GM11168 (cell line): ENCODE data around the gene TUBG2.

Source experiments
- in situ Hi-C: fragments of 300-500 bp; cut with MboI; formaldehyde crosslinking; loops from one replicate; pipeline ENCODE4 v1.12.0; 2022; ENCODE audit warnings: low sequenced_read_pairs; ENCODE audit not compliant: unreplicated experiment

TUBG2 gene

DNA sequence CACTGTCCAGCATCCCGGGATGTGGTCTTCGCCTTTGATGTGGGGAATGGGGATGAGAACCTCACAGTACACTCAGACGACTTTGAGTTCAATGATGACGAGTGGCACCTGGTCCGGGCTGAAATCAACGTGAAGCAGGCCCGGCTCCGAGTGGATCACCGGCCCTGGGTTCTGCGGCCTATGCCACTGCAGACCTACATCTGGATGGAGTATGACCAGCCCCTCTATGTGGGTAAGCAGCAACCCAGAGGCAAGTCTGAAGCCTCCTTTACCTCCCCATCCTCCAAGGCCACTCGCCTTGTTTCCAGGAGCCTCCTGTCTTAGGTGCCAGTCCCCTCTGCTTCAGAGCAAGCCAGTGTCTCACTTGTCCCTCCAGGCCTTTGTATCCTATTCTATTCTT, 33.4 kb downstream of the TUBG2 start:
- in situ Hi-C loops = no loop called here

GRCh38 chr17:42694524-42694923, 35.4 kb downstream of the TUBG2 start:
- in situ Hi-C loops = no loop called here

DNA sequence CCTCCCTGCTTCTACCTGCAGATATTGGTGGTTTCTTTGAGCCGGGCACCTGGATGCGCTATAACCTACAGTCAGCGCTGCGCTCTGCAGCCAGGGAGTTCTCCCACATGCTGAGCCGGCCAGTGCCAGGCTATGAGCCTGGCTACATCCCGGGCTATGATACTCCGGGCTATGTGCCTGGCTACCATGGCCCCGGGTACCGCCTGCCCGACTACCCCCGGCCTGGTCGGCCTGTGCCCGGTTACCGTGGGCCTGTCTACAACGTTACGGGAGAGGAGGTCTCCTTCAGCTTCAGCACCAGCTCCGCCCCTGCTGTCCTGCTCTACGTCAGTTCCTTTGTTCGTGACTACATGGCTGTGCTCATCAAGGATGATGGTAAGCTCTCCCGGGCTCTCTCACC, 36.4 kb downstream of the TUBG2 start:
- in situ Hi-C loops = no loop called here

DNA sequence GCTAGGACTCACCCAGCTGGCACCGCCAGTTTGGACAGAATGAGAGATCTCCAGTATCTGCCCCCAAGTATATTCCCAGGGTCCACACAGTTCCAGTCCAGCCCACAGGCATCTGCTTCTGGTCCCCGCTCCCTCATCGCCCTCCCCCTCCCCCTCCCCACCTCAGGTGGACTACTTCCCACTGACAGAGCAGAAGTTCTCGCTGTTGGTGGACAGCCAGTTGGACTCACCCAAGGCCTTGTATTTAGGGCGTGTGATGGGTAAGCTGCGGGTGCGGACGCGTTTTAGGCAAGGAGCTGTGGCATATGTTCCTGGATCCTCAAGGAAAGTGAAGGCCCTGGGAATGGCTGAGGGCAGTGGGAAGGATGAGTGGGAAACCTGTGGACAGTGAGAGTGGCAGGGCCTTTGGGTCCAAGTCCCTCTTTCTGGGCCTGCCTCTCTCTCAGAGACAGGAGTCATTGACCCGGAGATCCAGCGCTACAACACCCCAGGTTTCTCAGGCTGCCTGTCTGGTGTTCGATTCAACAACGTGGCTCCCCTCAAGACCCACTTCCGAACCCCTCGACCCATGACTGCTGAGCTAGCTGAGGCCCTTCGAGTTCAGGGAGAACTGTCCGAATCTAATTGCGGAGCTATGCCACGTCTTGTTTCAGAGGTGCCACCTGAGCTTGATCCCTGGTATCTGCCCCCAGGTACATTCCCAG, 38.2 kb downstream of the TUBG2 start:
- in situ Hi-C loops = no loop called here

DNA sequence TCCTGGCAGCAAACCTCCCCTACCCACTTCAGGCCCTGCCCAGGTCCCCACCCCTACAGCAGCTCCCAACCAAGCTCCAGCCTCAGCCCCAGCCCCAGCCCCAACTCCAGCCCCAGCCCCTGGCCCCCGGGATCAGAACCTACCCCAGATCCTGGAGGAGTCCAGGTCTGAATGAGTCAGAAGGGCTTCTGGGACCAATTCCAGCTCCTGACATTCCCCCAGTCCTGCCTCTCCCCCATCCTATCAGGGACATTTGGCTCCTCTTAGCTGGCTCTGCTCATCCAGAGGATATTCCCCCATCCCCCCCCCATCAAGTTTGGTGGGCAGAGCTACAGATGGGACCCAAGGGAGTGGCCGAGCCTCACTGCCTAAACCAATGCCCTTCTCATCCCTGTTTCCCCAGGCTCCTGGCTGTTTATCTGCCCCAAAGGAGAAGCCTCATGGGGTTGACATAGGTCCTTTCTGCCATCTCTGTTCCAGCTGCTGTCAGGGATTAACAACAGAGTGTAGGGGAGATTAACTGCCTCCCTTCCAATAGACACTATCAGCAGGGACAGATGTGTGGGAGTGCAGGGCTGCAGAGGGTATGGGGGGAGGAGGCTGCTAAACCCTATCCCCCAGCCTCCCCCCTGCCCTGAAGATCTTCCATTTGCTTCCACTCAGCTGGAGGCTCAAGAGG, 39.8 kb downstream of the TUBG2 start:
- in situ Hi-C loops = no loop called here

- in situ Hi-C loops = no loop called here
Observed at GRCh38 chr17:42699415-42699740, 40.3 kb downstream of the TUBG2 start.

- in situ Hi-C loops = no loop called here
Observed at GRCh38 chr17:42700586-42701289, 41.7 kb downstream of the TUBG2 start.

- in situ Hi-C loops = no loop called here
Observed at GRCh38 chr17:42702446-42702845, 43.4 kb downstream of the TUBG2 start.

DNA sequence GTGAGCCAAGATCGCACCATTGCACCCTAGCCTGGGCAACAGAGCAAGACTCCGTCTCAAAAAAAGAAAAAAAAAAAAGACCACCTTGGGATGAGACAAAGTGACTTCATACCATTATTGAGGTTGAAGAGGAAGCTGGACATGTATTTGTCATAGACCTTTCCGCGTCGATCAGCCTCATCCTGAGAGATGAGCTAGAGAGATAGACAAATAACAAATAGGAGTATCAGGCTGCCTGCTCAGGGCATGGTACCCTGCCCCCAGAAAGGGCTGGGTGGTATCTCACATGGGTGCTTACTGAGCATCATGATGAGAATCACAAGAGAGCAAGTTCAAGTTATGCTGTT, 45.4 kb downstream of the TUBG2 start:
- in situ Hi-C loops = no loop called here

DNA sequence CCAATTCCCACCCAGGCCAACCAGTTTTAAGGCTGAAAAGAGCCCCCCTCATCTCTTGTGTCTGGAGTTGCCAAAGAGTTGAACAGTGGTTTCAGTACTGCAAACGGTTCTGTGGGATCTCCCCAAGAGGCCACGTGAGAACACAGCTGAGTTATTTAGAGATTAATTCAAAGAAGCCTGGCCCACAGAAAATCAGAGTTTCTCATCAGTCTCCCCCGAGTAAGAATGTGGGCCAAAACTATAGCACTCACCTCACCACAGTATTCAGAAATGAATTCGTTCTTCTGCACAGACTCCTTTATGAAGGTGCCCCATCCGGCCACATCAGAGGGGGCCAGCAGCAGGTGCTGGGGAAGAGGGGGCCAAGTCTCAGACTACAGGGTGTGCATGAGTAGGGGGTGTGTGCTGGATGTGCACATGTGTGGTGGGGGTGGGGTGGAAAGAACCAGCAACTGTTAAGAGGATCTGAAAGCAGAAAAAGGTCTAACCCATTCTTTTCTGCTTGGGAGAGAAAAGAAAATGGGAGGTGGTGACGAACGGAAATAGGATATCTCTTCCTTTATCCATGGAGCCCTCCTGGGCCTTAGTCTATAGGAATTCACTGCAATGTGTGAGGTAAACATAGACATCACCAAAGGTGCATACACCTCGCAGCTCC, 45.9 kb downstream of the TUBG2 start:
- in situ Hi-C loops = no loop called here

DNA sequence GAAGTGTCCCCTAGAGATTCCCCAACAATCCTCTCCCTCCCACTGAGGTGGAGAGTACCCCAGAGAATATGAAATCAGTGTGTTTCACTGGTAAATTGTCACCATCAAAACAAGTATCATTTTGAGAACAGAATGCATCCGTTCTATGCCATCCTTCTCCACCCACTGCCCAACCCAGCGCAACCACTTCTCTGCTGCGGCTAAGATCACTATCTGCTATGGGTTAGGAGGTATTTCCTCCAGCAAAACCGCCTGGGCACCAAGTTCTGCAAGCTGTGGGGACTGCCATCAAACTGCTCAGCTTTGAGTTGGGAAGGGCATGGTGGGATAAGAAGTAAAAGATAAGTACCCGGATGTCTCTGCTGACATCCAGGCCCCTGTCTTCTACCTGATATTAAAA, 47.6 kb downstream of the TUBG2 start:
- in situ Hi-C loops = no loop called here

GRCh38 chr17:42708588-42708987, 49.5 kb downstream of the TUBG2 start:
- in situ Hi-C loops = no loop called here

DNA sequence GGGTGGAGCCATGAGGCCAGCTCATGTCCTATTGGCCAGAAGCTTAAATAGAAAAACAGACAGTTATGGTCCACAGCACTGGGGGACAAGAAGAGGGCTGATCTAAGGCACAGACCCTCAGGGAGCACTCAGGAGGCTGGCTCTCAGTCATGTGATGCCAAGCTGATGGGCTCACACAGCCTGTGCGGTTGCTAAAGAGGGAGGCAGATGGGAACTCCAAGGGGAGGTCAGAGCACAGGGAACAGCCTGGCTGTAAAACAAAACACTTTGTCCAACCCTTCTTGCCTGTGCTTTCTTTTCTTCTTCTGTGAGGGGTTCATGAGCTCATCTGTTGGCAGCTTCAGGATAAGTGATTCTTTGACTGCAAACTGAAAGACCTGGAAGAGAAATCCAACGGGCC, 50.5 kb downstream of the TUBG2 start:
- in situ Hi-C loops = no loop called here
